GM12874 (cell line): Measurements from ENCODE around the gene MAP2K2.

Experiments used
- CTCF ChIP-seq: IDR thresholded peaks from 2 replicates; pipeline ENCODE4 v1.5.1; 2011; ENCODE audit warnings: low read depth, mild to moderate bottlenecking, control low read depth, low read length, moderate library complexity; ENCODE audit not compliant: insufficient read depth

MAP2K2 gene

GRCh38 chr19:4139614-4140236, 15.8 kb upstream of the MAP2K2 start:
- TF ChIP-seq CTCF: peak; percentile 94

- no peak for TF ChIP-seq CTCF
These were observed 14.5 kb upstream of the MAP2K2 start for GRCh38 chr19:4138445-4138844.

GRCh38 chr19:4136680-4137088, 12.8 kb upstream of the MAP2K2 start:
- no peak for TF ChIP-seq CTCF

- no peak for TF ChIP-seq CTCF
These were observed 10.4 kb upstream of the MAP2K2 start for GRCh38 chr19:4134351-4134750.

- TF ChIP-seq CTCF: no peak
These were observed 7.0 kb upstream of the MAP2K2 start for GRCh38 chr19:4130744-4131438.

- no peak for TF ChIP-seq CTCF
These were observed 716 bp upstream of the MAP2K2 start for GRCh38 chr19:4124638-4125037.

GRCh38 chr19:4122480-4122879, 1.4 kb downstream of the MAP2K2 start:
- TF ChIP-seq CTCF: no peak
